Heart left ventricle (tissue), 16 donors: ENCODE data around the gene SIRT5. TPM values are rescaled to one million over a fixed set of nuclear protein-coding genes. Genes with fewer than 3 reads are reported as not detected.

Experiments
- ATAC-seq, 4 donors: fragments of 200-7000 bp; cut with Tn5 transposase; one replicate each; pipeline ENCODE4 v1.9.1; 2020 to 2022; ENCODE audit warnings: moderate library complexity in 4 of 4, mild to moderate bottlenecking in 3 of 4, moderate number of reproducible peaks in 1 of 4
- DNase-seq, 5 donors: peaks; one replicate each; pipeline ENCODE4 v3.0.0-alpha.2; 2020
- H3K27ac ChIP-seq, 12 donors: fragments of 200-600 bp; sonication (generic) in 4 of 12; one replicate each; pipeline versions ENCODE4 v1.5.0 to v1.8.0; 2016 to 2022; ENCODE audit warnings: mild to moderate bottlenecking in 2 of 12
- H3K27me3 ChIP-seq, 9 donors: fragments of 200-600 bp; sonication (generic) in 2 of 9; one replicate each; pipeline versions ENCODE4 v1.5.1 to v1.8.0; 2016 to 2022; ENCODE audit warnings: mild to moderate bottlenecking in 3 of 9
- H3K36me3 ChIP-seq, 9 donors: fragments of 200-600 bp; sonication (generic) in 2 of 9; one replicate each; pipeline versions ENCODE4 v1.5.0 to v1.8.0; 2018 to 2022; ENCODE audit warnings: mild to moderate bottlenecking in 2 of 9
- H3K4me1 ChIP-seq, 12 donors: fragments of 200-600 bp; sonication (generic) in 4 of 12; one replicate each; pipeline versions ENCODE4 v1.5.0 to v1.8.0; 2016 to 2022; ENCODE audit warnings: mild to moderate bottlenecking in 3 of 12
- H3K4me3 ChIP-seq, 12 donors: fragments of 200-600 bp; sonication (generic) in 4 of 12; one replicate each; pipeline versions ENCODE4 v1.5.0 to v1.8.0; 2017 to 2022; ENCODE audit warnings: mild to moderate bottlenecking in 9 of 12, moderate library complexity in 4 of 12
- H3K9me3 ChIP-seq, 12 donors: fragments of 200-600 bp; sonication (generic) in 4 of 12; one replicate each; pipeline versions ENCODE4 v1.5.0 to v1.8.0; 2016 to 2022; ENCODE audit warnings: mild to moderate bottlenecking in 1 of 12
- POLR2A ChIP-seq, 2 donors: fragments of 450-650 bp; IDR thresholded peaks; one replicate each; pipeline ENCODE4 v1.6.1; 2017; ENCODE audit warnings: antibody characterized with exemption in 2 of 2, mild to moderate bottlenecking in 2 of 2, moderate library complexity in 2 of 2
- WGBS, 4 donors: extraction: QIAGEN DNeasy Blood & Tissue Kit in 2 of 4; methylation state at CpG; one replicate each; pipeline versions ENCODE4 v1.1.5 to v1.1.7; 2013 to 2018; 5-methylcytosine and 5-hydroxymethylcytosine counted together
- intact Hi-C, 10 donors: fragments of 100-400 bp; cut with DNase I; formaldehyde crosslinking; loops; one replicate each; pipeline versions ENCODE4 v1.11.1 to v1.14.2; 2022
- long read RNA-seq, 3 donors: library from polyadenylated mRNA; unstranded; transcript quantifications; one replicate each; pipeline ENCODE4 v2.0.0, GENCODE V29; 2020 to 2021
- polyA plus RNA-seq, 2 donors: library from polyadenylated mRNA; stranded (reverse); fragments of 200-250 nt; gene quantifications; one replicate each; pipeline ENCODE4 v1.2.3, GENCODE V29; 2013
- total RNA-seq, 9 donors: library from RNA; depleted of rRNA in 2 of 9; stranded (reverse); fragments of >200 nt in 2 of 9; fragmentation: NEBNext Ultra II Directional in 3 of 9; extraction: Animal tissue kit (Norgen Biotek cat#: 25700) in 3 of 9; gene quantifications; one replicate each; pipeline versions ENCODE4 v1.1.0 to v1.2.4, GENCODE V29; 2016 to 2023
- TF ChIP-seq, protein P1 (sequence below), 12 donors: fragments of 200-600 bp; sonication (generic) in 4 of 12; IDR thresholded peaks; one replicate each; pipeline versions ENCODE4 v1.5.0 to v1.8.0; 2018 to 2022; ENCODE audit warnings: antibody characterized with exemption in 12 of 12, mild to moderate bottlenecking in 5 of 12
- donor health status: ischemic (EF 13 %, LVEDD 7.1; RV severe dilation, severe dysfunction).
- donor health status: healthy with polysubstance abuse.
- donor health status: DM: no; HTN: yes; CAD: no.
- donor health status: DM: no; HTN: no; CAD: no.
- donor health status: ischemic (EF 25% LVEDD 6.9; RV normal size, moderate dysfunction).
- donor health status: ischemic (EF 25% LVEDD 5.7; RV mildly dilated, moderate dysfunction).
- donor health status: healthy.
- donor health status: DM: yes; HTN: yes; CAD: no.
- donor health status: ischemic (EF 35%, LVEDD 5.7; RV mildly dilated, moderate dysfunction).
- donor health status: nonischemic (EF 11% LVEDD 7.7; RV severe dilation, severe dysfunction).
- donor health status: DM: yes; HTN: yes; CAD: no.
- donor health status: PGD.
- donor health status: ischemic (EF 29% LVEDD 5.4; RV normal size, mild dysfunction).
- donor health status: nonischemic (EF 23%, LVEDD 6.1; RV moderate dilation, normal function).

SIRT5 gene
- total RNA-seq (10 to 100 TPM; 29.5 to 60.0 (median 41.4) TPM), polyA plus RNA-seq (10 to 100 TPM; 13.1 to 20.3 TPM)
- long read RNA-seq, donor 1, transcript SIRT5-205 (10 exons, 3,922 nt) = major isoform, 5 of 63 reads
- long read RNA-seq, donor 1, partial matches to known transcripts = 25 of 63 reads
- long read RNA-seq, donor 1, other reads (novel, unspliced or antisense) = 32 of 63 reads
- long read RNA-seq, donor 2, transcript SIRT5-205 (10 exons, 3,922 nt) = major isoform, 6 of 151 reads
- long read RNA-seq, donor 2, transcript SIRT5-203 (10 exons, 2,339 nt) = minor isoform, 5 of 151 reads
- long read RNA-seq, donor 2, partial matches to known transcripts = 28 of 151 reads
- long read RNA-seq, donor 2, other reads (novel, unspliced or antisense) = 112 of 151 reads
- long read RNA-seq, donor 3, partial matches to known transcripts = 8 of 37 reads
- long read RNA-seq, donor 3, other reads (novel, unspliced or antisense) = 27 of 37 reads

DNA sequence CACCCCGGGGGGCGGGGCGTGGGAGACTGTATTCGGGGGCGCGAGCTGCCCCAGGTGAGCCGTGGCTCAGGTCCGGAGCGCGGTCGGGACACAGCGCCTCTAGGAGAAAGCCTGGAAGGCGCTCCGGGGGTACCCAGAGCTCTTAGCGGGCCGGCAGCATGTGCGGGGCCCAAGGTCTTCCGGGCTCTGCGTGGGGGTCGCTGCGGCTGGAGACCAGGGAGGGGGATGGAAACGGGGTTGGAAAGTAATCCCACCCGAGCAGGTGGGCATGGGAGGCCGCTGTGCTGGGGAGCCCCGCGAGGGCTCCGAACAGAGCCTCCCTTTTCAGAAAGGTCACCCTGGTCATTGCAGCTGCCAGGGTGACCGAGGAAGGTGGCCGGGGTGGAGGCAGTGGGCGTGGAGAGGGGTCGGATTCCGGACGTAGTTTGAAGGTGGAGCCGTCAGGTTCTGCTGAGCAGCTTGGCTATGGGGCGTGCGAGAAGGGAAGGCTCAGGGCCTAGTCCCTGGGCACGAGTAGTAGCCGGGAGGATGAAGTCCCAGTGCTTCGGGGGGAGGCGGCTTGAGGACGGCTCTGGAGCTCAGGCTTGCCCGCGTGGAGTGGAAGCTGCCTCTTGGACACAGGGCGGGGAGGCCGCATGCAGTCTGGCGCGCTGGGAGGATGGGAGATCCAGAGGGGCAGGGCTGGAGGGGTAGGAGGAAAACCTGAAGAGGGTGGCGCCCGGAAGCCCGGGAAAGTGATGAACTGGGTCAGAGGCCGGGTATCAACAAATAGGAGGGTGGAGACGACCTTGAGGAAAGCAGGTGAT is at the start of gene SIRT5:
TSS of gene SIRT5 (plus strand) at position 31 of the 806 bp plus-strand sequence. CDS start 9,510 bp downstream, outside the sequence.
- peaks cover 0 to 5% (median 2%) of the 10 kb centered on the region in 9 donors for H3K36me3 ChIP-seq
- DNase-seq (peak; percentile 81 to 92 (median 89)), ATAC-seq (peak; percentile 73 to 81 (median 74))
- H3K4me3 ChIP-seq = peak within 1 kb of the TSS; percentile 30 to 93 (median 85)
- 1 to 3% (median 1%) methylated on average over 27 to 52 of the region's 52 CpGs for WGBS, 4 donors
- peaks cover 0 to 36% (median 15%) of the 10 kb centered on the region in 12 donors for H3K4me1 ChIP-seq
- peak; percentile 79 to 86 for TF ChIP-seq POLR2A (IDR thresholded peaks at IDR 0.05)
- TF ChIP-seq, protein P1, sequence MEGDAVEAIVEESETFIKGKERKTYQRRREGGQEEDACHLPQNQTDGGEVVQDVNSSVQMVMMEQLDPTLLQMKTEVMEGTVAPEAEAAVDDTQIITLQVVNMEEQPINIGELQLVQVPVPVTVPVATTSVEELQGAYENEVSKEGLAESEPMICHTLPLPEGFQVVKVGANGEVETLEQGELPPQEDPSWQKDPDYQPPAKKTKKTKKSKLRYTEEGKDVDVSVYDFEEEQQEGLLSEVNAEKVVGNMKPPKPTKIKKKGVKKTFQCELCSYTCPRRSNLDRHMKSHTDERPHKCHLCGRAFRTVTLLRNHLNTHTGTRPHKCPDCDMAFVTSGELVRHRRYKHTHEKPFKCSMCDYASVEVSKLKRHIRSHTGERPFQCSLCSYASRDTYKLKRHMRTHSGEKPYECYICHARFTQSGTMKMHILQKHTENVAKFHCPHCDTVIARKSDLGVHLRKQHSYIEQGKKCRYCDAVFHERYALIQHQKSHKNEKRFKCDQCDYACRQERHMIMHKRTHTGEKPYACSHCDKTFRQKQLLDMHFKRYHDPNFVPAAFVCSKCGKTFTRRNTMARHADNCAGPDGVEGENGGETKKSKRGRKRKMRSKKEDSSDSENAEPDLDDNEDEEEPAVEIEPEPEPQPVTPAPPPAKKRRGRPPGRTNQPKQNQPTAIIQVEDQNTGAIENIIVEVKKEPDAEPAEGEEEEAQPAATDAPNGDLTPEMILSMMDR (IDR thresholded peaks at IDR 0.05) = no peak
- H3K27me3 ChIP-seq = no peaks in the 10 kb centered on the region
- H3K9me3 ChIP-seq = peaks cover 0 to 4% (median 0%) of the 10 kb centered on the region in 12 donors
- intact Hi-C loops = loop anchor here in 8 of 10 donors (1.0 to 10.0 kb wide), 9 partner anchors 38 to 246 kb away; partner anchors contain the start of genes GFOD1 (in 4 of the 8), NOL7 (in 1 of the 8) and TBC1D7 (in 1 of the 8)
- H3K27ac ChIP-seq = peak within 1 kb of the TSS; percentile 93 to 100 (median 98)

DNA sequence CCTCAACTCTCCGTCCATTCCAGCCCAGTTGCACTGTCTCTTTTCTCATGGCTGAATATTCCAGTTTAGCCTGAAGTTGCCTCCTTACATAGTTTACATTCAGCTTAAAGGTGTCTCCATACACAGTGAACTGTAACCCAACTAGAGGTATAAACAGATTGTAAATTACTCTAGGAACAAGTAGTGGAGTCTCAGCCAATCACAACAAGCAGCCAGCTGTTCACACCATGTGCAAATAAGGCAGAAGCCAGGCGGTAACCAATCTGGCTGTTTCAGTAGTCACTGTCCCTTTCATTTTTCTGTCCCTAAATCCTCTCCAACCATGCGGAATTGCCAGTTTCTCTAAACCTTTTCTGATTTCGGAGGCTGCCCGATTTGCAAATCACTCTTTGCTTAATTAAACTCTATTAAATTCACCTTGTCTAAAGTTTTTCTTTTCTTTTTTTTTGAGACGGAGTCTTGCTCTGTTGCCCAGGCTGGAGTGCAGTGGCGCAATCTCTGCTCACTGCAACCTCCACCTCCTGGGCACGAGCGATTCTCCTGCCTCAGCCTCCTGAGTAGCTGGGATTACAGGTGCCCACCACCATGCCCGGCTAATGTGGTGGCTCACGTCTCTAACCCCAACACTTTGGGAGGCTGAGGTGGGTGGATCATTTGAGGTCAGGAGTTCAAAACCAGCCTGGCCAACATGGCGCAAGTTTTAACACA is 49.4 kb upstream of the SIRT5 start:
- TF ChIP-seq, protein P1 (IDR thresholded peaks at IDR 0.05) = no peak
- no peak for TF ChIP-seq POLR2A (IDR thresholded peaks at IDR 0.05)
- intact Hi-C loops = loop anchor here in 4 of 10 donors (5.0 kb wide), 2 partner anchors 38 to 108 kb away; partner anchors contain the start of gene GFOD1 (in 3 of the 4)
- DNase-seq (no peak), ATAC-seq (no peak)
- Histone ChIP-seq H3K36me3 (no peaks in the 10 kb centered on the region), H3K27me3 (no peaks in the 10 kb centered on the region), H3K9me3 (peaks cover 0 to 3% (median 0%) of the 10 kb centered on the region in 12 donors), H3K4me3 (no peak overlapping the region), H3K4me1 (peaks cover 3 to 57% (median 34%) of the 10 kb centered on the region in 12 donors), H3K27ac (peak overlapping the region in 1 of 12 donors; percentile 68)
- WGBS, 4 donors = 93 to 97% (median 94%) methylated on average over 12 of the region's 12 CpGs

- TF ChIP-seq, protein P1 (IDR thresholded peaks at IDR 0.05) = no peak
- no peak for TF ChIP-seq POLR2A (IDR thresholded peaks at IDR 0.05)
- DNase-seq = no peak
- Histone ChIP-seq H3K27ac (peak overlapping the region in 11 of 12 donors; percentile 26 to 88 (median 76)), H3K9me3 (no peaks in the 10 kb centered on the region), H3K4me3 (no peak overlapping the region), H3K4me1 (peaks cover 3 to 57% (median 34%) of the 10 kb centered on the region in 12 donors), H3K27me3 (no peaks in the 10 kb centered on the region), H3K36me3 (no peaks in the 10 kb centered on the region)
- intact Hi-C loops = loop anchor here in 4 of 10 donors (5.0 kb wide), 2 partner anchors 39 to 109 kb away; partner anchors contain the start of gene GFOD1 (in 3 of the 4)
- 82 to 93% (median 89%) methylated on average over 1 of the region's 1 CpG for WGBS, 4 donors
- ATAC-seq = no peak
These were observed 48.1 kb upstream of the SIRT5 start for GRCh38 chr6:13526357-13526726.
